Upper lobe of right lung (tissue), 1 donor: ENCODE measurements around the gene LYPD6. TPM values are rescaled to one million over a fixed set of nuclear protein-coding genes. Genes with fewer than 3 reads are reported as not detected.

Experiments used
- ATAC-seq: fragments of 200-7000 bp; cut with Tn5 transposase; one replicate; pipeline ENCODE4 v1.9.1; 2020; ENCODE audit warnings: mild to moderate bottlenecking, moderate library complexity
- DNase-seq: peaks from one replicate; pipeline ENCODE4 v3.0.0-alpha.2; 2020
- H3K27ac ChIP-seq: fragments of 200-600 bp; one replicate; pipeline ENCODE4 v1.8.0; 2022
- H3K27me3 ChIP-seq: fragments of 200-600 bp; one replicate; pipeline ENCODE4 v1.8.0; 2022; ENCODE audit warnings: mild to moderate bottlenecking
- H3K36me3 ChIP-seq: fragments of 200-600 bp; one replicate; pipeline ENCODE4 v1.8.0; 2022
- H3K4me1 ChIP-seq: fragments of 200-600 bp; one replicate; pipeline ENCODE4 v1.8.0; 2022
- H3K4me3 ChIP-seq: fragments of 200-600 bp; one replicate; pipeline ENCODE4 v1.8.0; 2022; ENCODE audit warnings: mild to moderate bottlenecking
- H3K9me3 ChIP-seq: fragments of 200-600 bp; one replicate; pipeline ENCODE4 v1.8.0; 2022
- intact Hi-C: fragments of 100-400 bp; cut with DNase I; formaldehyde crosslinking; loops from one replicate; pipeline ENCODE4 v1.11.0; 2022
- total RNA-seq: library from RNA; stranded (reverse); fragmentation: NEBNext Ultra II Directional; extraction: Animal tissue kit (Norgen Biotek cat#: 25700); gene quantifications from one replicate; pipeline ENCODE4 v1.2.1, GENCODE V29; 2021
- TF ChIP-seq, protein P1 (sequence below): fragments of 200-600 bp; IDR thresholded peaks from one replicate; pipeline ENCODE4 v1.8.0; 2022; ENCODE audit warnings: antibody characterized with exemption
- donor health status: DM: no; HTN: yes; CAD: no; lungs with severe emphysema.

LYPD6 gene
- total RNA-seq, 1 donor from 2014 or later = 0.29 TPM

DNA sequence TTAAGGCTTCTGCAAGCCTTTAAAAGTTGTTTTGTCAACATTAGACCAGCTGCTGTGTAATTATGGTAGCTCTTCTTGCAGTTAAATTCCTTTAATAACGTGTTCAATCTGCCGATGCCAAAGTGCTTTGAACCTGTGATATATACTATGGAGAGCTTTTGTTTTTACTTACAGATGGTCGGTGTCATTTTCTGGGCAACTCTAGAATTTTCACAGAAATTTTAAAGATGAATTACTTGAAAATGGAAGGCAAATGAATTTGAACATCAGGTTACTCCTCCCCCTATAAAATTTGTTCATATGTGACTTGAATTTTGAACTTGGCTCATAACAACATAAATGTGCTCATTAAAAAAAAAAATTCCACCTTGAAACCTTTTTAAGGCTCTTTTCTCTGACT lies 23.0 kb downstream of the LYPD6 start:
- DNase-seq (no peak), ATAC-seq (no peak)
- H3K27me3 ChIP-seq = no peaks in the 10 kb centered on the region
- H3K9me3 ChIP-seq = no peaks in the 10 kb centered on the region
- no peak overlapping the region for H3K27ac ChIP-seq
- no peaks in the 10 kb centered on the region for H3K4me1 ChIP-seq
- intact Hi-C loops = no loop called here
- H3K4me3 ChIP-seq = no peak overlapping the region
- TF ChIP-seq, protein P1, sequence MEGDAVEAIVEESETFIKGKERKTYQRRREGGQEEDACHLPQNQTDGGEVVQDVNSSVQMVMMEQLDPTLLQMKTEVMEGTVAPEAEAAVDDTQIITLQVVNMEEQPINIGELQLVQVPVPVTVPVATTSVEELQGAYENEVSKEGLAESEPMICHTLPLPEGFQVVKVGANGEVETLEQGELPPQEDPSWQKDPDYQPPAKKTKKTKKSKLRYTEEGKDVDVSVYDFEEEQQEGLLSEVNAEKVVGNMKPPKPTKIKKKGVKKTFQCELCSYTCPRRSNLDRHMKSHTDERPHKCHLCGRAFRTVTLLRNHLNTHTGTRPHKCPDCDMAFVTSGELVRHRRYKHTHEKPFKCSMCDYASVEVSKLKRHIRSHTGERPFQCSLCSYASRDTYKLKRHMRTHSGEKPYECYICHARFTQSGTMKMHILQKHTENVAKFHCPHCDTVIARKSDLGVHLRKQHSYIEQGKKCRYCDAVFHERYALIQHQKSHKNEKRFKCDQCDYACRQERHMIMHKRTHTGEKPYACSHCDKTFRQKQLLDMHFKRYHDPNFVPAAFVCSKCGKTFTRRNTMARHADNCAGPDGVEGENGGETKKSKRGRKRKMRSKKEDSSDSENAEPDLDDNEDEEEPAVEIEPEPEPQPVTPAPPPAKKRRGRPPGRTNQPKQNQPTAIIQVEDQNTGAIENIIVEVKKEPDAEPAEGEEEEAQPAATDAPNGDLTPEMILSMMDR = no peak
- no peaks in the 10 kb centered on the region for H3K36me3 ChIP-seq

DNA sequence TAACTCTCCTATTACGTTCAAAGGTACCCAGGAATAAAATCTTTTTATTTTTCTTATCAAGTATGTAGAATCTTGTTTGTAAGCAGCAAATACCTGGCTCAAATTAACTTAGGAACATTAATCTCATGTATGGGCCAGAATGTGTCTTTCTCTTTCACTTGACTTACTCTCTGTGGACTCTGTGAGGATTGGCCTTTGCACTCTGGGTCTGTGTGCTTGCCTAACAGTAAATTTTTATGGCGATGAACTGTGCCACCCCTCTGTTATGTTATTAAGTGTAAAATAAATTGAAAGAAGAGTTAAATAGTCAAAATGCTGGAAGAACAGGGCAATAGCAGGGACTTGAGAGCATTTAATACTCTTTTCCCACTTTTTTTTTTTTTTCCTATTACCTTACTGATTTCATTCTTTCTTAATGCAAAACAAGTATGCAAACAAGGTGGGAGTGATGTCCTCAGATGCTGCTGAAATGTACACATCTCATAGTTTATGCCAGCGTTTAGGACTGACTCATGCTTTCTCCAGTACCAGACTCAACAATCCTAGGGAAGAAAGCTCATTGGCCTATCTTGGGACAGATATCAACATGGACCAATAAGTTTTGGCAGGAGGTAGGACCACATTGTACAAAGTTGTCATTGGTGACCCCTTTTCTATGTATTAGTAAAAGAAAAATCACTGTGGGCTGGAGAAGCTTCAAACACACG lies 25.5 kb downstream of the LYPD6 start:
- TF ChIP-seq, protein P1 = no peak

DNA sequence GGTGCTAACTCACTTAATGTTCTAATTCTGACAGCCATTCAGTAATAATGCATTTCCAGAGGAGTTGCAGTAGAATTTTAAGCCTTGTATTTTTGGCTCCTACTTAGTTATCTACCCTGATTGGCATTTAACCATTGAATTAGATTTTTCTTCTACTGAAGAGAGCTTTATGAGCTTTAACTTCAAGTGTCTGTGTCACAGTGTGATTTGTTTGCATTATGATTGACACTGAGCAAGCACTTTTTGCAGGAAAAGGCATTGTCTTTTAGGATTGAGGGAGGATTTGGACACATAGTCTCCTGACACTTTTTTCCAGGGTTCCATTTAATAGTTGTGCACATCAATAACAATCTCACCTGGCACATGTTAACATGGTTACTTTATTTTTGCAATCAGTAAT lies 26.7 kb downstream of the LYPD6 start:
- Histone ChIP-seq H3K27ac (no peak overlapping the region), H3K36me3 (no peaks in the 10 kb centered on the region), H3K4me3 (no peak overlapping the region), H3K27me3 (no peaks in the 10 kb centered on the region), H3K9me3 (no peaks in the 10 kb centered on the region), H3K4me1 (no peaks in the 10 kb centered on the region)
- ATAC-seq (no peak), DNase-seq (no peak)
- intact Hi-C loops = no loop called here
- TF ChIP-seq, protein P1 = no peak

More for the DNA sequence above, 25.5 kb downstream of the LYPD6 start:
- Histone ChIP-seq H3K27me3 (no peaks in the 10 kb centered on the region), H3K36me3 (no peaks in the 10 kb centered on the region), H3K4me3 (no peak overlapping the region), H3K27ac (no peak overlapping the region), H3K4me1 (no peaks in the 10 kb centered on the region), H3K9me3 (no peaks in the 10 kb centered on the region)
- ATAC-seq (no peak), DNase-seq (no peak)
- intact Hi-C loops = no loop called here

DNA sequence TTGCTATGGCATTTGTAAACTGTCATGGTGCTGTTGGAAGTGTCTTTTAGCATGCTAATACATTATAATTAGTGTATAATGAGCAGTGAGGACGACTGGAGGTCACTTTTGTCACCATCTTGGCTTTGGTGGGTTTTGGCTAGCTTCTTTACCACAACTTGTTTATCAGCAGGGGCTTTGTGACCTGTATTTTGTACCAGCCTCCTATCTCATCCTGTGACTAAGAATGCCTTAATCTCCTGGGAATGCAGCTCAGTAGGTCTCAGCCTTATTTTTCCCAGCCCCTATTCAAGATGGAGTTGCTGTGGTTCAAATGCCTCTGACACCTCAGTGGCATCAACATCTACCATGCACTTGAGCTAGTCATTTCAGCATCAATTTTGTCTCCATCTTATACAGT lies 29.7 kb downstream of the LYPD6 start:
- TF ChIP-seq, protein P1 = no peak
- Histone ChIP-seq H3K36me3 (no peaks in the 10 kb centered on the region), H3K9me3 (no peaks in the 10 kb centered on the region), H3K27ac (no peak overlapping the region), H3K4me1 (no peaks in the 10 kb centered on the region), H3K4me3 (no peak overlapping the region), H3K27me3 (no peaks in the 10 kb centered on the region)
- DNase-seq (no peak), ATAC-seq (no peak)
- intact Hi-C loops = no loop called here

DNA sequence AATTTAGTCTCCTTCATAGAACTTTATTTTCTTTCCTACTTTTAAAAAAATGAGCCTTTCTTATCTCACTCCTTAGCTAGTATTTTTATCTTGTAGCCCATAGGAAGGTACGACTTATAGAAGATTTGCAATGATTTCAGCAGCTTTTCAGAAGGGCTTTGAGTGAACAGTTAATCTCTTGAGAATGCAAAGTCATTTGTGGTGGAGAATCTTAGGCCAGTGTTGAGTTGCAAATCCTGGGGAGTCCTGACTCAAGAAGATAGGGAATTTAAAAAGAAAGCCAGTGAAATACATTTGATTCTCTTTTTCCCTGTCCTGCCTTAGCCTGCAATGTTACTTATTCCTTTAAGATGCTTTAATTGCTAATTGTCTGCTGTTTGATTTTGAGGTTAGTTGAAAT lies 33.6 kb downstream of the LYPD6 start:
- no peak for ATAC-seq
- H3K4me3 ChIP-seq = no peak overlapping the region
- H3K4me1 ChIP-seq = no peaks in the 10 kb centered on the region
- intact Hi-C loops = no loop called here
- no peaks in the 10 kb centered on the region for H3K36me3 ChIP-seq
- H3K27ac ChIP-seq = no peak overlapping the region
- TF ChIP-seq, protein P1 = no peak
- H3K27me3 ChIP-seq = no peaks in the 10 kb centered on the region
- no peaks in the 10 kb centered on the region for H3K9me3 ChIP-seq
- no peak for DNase-seq

DNA sequence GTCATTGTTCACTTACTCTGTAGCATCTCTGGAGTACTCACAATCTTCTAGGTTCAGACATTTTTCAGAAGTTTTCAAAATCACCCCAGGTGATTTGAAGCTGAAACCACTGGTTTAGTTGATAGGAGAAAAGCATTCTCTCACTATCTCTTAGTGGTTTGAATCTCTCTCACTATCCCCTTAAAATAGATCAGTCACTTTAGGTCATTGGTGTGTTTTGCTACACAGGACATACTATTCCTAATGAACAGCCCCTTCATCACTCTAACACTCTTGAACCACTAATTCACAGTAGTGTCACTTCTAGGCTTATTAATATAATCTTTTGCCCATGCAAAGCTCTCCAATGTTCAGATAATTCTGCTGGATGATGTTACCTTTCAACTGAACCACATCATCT lies 34.5 kb downstream of the LYPD6 start:
- TF ChIP-seq, protein P1 = no peak

More for the DNA sequence above, 34.5 kb downstream of the LYPD6 start:
- intact Hi-C loops = no loop called here
- ATAC-seq = no peak
- H3K4me1 ChIP-seq = no peaks in the 10 kb centered on the region
- no peaks in the 10 kb centered on the region for H3K27me3 ChIP-seq
- no peaks in the 10 kb centered on the region for H3K9me3 ChIP-seq
- no peak overlapping the region for H3K27ac ChIP-seq
- no peak overlapping the region for H3K4me3 ChIP-seq
- DNase-seq = no peak
- H3K36me3 ChIP-seq = no peaks in the 10 kb centered on the region
